NB4 (cell line): ENCODE measurements around the gene ENOX1.

ENCODE experiments used
- DNase-seq: peaks from one replicate; pipeline ENCODE4 v3.0.0; 2010; ENCODE audit warnings: low read depth
- H3K4me3 ChIP-seq: one replicate; pipeline ENCODE4 v1.5.1; 2011; ENCODE audit warnings: mild to moderate bottlenecking, low read depth, low read length, moderate library complexity
- MAX ChIP-seq: IDR thresholded peaks from 2 replicates; pipeline ENCODE4 v1.6.1; 2011; ENCODE audit warnings: low read depth, low read length
- MYC ChIP-seq: IDR thresholded peaks from 2 replicates; pipeline ENCODE4 v1.6.1; 2011; ENCODE audit warnings: low read depth, low read length
- POLR2A ChIP-seq: IDR thresholded peaks from 2 replicates; pipeline ENCODE4 v1.6.1; 2011; ENCODE audit warnings: mild to moderate bottlenecking; ENCODE audit not compliant: insufficient read length; ENCODE audit errors: extremely low read depth
- TF ChIP-seq, protein P1 (sequence below): IDR thresholded peaks from one replicate; pipeline ENCODE4 v1.5.1; 2012; ENCODE audit warnings: low read depth, low read length

The ENOX1 gene

DNA sequence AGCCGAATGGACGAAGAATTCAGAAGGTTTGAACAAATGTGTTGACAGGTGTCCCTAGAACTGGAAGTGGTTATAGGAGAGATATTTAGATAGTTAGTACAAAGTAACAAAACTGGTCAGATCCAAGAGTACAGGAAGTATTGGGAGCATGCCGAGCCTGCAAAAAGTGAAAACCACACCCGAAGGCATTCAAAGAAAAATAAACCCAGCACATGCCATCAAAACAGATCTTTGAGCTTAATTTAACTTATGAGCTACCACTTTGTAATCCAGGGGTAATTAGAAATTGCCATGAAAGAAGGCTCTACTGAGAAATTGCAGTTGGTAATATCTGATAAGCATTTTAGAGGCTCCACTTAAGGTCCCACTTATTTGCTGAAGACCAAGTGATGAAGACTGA lies 549.2 kb downstream of the ENOX1 start:
- DNase-seq: no peak
- no peak overlapping the region for H3K4me3 ChIP-seq
- TF ChIP-seq, protein P1, sequence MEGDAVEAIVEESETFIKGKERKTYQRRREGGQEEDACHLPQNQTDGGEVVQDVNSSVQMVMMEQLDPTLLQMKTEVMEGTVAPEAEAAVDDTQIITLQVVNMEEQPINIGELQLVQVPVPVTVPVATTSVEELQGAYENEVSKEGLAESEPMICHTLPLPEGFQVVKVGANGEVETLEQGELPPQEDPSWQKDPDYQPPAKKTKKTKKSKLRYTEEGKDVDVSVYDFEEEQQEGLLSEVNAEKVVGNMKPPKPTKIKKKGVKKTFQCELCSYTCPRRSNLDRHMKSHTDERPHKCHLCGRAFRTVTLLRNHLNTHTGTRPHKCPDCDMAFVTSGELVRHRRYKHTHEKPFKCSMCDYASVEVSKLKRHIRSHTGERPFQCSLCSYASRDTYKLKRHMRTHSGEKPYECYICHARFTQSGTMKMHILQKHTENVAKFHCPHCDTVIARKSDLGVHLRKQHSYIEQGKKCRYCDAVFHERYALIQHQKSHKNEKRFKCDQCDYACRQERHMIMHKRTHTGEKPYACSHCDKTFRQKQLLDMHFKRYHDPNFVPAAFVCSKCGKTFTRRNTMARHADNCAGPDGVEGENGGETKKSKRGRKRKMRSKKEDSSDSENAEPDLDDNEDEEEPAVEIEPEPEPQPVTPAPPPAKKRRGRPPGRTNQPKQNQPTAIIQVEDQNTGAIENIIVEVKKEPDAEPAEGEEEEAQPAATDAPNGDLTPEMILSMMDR: no peak
- TF ChIP-seq MYC (no peak), POLR2A (no peak), MAX (no peak)

DNA sequence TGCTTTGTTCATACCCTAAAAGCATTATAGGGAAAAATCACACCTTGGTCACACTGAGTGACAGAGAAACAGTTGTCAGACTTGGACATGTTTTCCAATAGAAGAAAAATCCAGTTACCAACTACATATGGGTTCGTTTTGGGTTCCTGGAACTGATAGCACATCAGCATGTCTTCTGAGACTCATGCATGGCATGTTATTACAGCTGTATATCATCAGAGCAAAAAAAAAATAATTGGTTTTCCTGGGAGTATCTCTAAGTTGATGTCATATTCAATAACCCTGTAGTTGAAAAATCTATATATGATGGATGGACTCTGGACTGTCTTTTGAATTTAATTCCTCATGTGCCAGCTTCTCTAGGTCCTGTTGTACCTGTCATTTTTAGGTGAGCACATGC lies 551.7 kb downstream of the ENOX1 start:
- H3K4me3 ChIP-seq: no peak overlapping the region
- no peak for DNase-seq
- no peak for TF ChIP-seq POLR2A
- no peak for TF ChIP-seq MYC
- TF ChIP-seq, protein P1: no peak
- TF ChIP-seq MAX: no peak

- H3K4me3 ChIP-seq: no peak overlapping the region
- no peak for TF ChIP-seq POLR2A
- TF ChIP-seq, protein P1: no peak
- no peak for TF ChIP-seq MAX
- TF ChIP-seq MYC: no peak
- no peak for DNase-seq
These were observed 553.9 kb downstream of the ENOX1 start for GRCh38 chr13:43232873-43233265.

- DNase-seq: no peak
- no peak for TF ChIP-seq POLR2A
- H3K4me3 ChIP-seq: no peak overlapping the region
These were observed 554.5 kb downstream of the ENOX1 start for GRCh38 chr13:43232144-43232872.

DNA sequence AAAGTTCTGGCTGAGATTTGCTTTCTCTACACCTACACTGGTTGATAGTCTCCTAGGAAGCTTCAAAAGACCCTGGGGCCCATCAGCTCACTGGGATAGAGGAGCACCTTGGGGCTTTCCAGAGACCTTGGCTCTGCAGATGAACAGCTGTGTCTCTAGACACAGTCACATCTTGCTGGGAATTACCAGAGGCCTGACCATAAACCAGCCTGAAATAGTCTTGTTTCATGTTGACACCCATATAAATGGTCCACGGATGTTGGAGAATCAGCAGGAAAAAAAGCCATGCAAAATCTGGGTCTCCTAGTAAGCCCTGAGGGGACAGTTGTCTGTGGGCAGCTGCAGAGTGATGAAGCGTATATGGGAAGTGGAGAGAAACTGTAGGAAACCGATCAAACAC lies 555.8 kb downstream of the ENOX1 start:
- no peak for TF ChIP-seq MYC
- TF ChIP-seq, protein P1: no peak
- TF ChIP-seq MAX: no peak
- TF ChIP-seq POLR2A: no peak
- no peak for DNase-seq

GRCh38 chr13:43229506-43229905 lies 557.3 kb downstream of the ENOX1 start:
- DNase-seq: no peak
- no peak overlapping the region for H3K4me3 ChIP-seq
- no peak for TF ChIP-seq MYC
- TF ChIP-seq MAX: no peak
- TF ChIP-seq, protein P1: no peak
- no peak for TF ChIP-seq POLR2A

More for the DNA sequence above, 555.8 kb downstream of the ENOX1 start:
- no peak overlapping the region for H3K4me3 ChIP-seq
